Kidney tubule cell (primary cell): ENCODE data around the gene BAIAP3.

ENCODE experiments used
- DNase-seq: peaks from one replicate; pipeline ENCODE4 v3.0.0-alpha.2; 2018; ENCODE audit warnings: low spot score

BAIAP3 gene

GRCh38 chr16:1348441-1348840 is 15.0 kb downstream of the BAIAP3 start:
- no peak for DNase-seq

DNA sequence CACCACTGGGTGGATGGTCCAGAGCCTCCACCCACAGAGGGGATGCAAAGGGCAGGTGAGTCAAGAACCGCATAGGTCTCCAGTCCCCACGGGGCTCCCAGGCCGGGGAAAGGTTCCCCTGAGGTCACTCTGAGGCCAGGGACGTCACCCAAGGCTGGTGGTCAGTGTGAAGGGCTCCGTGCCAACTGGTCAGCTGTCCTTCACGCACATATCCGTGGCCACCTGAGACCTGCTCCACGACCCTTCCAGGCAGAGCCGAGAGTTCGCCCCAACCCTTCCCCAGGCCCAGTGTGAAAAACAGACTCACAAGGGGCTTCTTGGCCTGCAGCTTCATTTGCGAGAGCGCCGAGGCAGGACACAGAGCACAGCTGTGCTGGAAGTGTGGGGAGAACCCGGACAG is 15.5 kb downstream of the BAIAP3 start:
- no peak for DNase-seq

- DNase-seq: no peak
Observed at GRCh38 chr16:1349351-1349750, 15.9 kb downstream of the BAIAP3 start.

GRCh38 chr16:1349951-1350350 is 16.5 kb downstream of the BAIAP3 start:
- DNase-seq: no peak

DNA sequence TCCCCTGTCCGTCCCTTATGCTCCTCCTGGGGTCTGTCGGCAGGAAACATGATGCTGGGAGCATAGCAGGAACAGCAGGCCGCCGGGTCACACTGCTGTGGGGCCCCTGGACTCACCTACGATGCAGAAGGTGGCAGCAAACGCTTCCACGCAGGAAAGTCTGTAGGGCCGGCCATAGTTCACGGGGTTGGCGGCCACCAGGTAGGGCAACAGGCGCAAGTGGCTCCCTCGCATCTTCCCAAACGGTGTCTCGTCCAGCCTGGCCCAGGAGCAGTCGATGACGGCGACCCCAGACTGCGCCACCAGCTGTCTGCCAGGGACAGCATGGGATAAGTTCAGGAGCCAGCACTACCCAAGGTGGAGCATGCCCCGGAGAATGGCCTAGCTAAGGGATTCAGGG is 17.2 kb downstream of the BAIAP3 start:
- no peak for DNase-seq

DNA sequence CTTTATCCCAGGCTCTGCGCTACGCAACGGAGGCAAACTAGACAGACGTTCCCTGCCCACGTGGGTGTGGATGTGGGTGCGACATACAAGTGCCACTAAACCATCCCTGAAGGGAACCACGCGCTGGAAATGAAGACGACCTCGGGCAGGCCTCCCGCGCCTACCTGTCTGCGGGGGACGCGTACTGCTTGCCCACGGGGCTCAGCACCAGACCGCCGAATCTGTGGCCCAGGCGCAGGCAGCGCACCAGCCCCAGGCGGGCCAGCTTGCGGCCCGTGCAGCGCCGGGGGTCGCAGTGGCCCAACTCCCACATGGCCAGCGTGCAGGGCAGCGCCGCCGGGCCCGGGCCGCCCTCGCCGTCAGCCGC is 17.8 kb downstream of the BAIAP3 start:
- DNase-seq: no peak

DNA sequence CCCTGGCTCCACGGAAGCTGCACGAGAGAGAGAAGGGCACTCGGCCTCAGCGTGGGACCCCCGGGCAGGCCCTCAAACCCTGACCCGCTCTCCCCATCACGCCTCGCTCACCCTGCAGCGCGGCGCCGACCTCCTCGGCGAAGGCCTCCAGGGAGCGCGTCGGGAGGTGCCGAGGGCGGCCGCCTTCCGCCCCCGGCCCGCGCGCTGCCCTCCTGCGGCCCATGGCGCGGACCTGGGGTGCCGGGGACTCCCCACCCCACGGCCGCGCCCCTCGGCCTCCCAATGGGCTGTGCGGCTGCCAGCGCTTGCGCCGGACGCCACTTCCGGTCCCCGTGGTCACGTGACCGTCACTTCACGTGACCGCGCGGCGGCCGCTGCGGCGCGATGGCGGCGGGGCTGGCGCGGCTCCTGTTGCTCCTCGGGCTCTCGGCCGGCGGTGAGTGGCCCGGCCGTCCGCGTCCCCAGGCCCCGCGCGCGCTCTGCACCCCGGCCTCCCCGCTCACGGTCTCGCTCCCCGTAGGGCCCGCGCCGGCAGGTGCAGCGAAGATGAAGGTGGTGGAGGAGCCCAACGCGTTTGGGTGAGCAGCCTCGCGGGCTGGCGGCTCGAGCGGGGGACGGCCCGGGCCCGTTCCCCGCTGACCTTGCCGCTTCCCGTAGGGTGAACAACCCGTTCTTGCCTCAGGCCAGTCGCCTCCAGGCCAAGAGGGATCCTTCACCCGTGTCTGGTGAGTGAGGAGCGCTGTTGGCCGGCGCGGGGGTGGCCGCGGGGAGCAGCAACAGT is 18.3 kb downstream of the BAIAP3 start, which contains the start of the genes GNPTG and TSR3:
TSS of gene GNPTG (plus strand) at position 350 of the 781 bp plus-strand sequence. CDS start at position 385, 35 bp downstream.
TSS of gene TSR3 (minus strand) at position 297 of the 781 bp plus-strand sequence. CDS start at position 223, 74 bp downstream.
- DNase-seq: peak; percentile 89

GRCh38 chr16:1354815-1355540 is 21.5 kb downstream of the BAIAP3 start:
- no peak for DNase-seq

DNA sequence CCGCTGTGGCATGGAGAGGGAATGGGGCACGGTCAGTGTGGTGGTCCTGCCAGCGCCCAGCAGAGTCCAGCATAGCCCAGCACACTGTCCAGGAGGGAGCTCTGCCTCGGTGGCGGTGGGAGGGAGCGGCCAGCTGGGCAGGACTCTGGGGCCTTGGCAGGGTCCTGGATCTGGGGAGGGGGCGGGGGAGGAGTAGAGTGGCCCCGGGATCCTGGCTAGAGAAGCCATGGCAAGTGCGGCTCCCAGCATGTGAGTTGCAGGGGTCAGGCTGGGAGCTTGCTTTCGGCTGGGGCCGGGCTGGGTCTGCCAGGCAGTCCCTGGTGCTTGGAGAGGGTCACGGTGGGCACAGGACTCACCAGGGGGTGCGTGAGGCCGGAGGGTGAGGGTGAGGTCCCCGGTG is 22.1 kb downstream of the BAIAP3 start:
- no peak for DNase-seq

- no peak for DNase-seq
Observed at GRCh38 chr16:1356061-1356900, 22.8 kb downstream of the BAIAP3 start.

DNA sequence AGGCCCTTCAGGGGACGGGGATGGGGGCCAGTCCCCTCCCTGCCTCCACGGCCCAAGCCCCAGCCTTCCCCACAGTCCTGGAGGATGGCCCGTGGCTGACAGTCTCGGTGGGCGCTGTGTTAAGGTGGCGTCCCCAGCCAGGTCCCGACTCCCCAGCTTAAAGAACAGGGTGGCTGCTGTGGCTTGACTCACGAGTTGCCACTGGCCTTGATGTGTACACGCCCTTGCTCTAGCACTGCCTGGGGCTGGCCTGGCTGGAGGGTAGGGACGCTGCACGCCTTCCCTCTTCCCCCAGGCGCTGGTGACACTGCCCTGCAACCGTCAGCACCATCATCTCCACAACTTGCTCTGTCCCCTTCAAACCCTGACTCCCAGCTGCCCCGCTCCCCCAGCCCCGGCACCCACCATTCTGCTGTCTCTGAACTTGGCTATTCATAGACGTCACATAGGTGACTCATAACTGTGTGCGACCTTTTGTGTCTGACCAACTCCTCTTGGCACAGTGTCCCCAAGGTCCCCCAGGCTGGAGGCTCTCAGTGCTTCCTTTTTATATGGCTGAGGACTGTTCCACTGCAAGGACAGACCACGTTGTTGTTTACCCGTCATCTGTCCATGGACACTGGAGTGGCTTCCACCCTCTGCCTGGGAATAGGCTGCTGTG is 24.6 kb downstream of the BAIAP3 start:
- peak; percentile 21 for DNase-seq

- DNase-seq: no peak
Observed at GRCh38 chr16:1361685-1362360, 28.4 kb downstream of the BAIAP3 start.

- DNase-seq: peak; percentile 15
Observed at GRCh38 chr16:1362807-1363206, 29.4 kb downstream of the BAIAP3 start.

DNA sequence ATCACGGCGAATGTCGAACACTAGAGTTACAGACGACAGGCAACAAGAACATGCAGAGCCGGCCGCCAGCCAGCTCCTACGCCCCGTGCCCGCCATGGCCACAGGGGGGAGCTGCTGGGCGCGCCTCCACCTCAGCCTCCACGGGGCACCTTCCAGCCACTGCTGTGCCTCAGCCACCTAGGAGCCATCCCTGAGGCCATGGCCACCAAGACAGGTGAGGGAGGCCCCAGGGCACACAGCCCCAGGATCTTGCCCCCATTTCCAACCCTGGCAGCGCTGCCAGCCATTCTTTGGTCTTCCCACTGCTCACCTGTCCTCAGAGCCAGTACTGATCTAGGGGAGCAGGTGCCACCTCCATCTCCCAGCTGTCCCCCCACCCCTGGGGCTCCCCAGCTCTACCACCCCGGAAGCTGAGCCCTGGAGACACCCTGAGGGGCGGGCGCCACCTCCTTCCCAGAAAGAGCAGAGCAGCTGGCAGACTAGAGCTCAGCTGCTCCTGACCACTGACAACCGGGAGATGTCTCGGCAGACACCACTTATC is 30.1 kb downstream of the BAIAP3 start:
- peak; percentile 60 for DNase-seq

GRCh38 chr16:1364510-1364909 is 31.1 kb downstream of the BAIAP3 start:
- no peak for DNase-seq

- DNase-seq: no peak
Observed at GRCh38 chr16:1366060-1366711, 32.7 kb downstream of the BAIAP3 start.

DNA sequence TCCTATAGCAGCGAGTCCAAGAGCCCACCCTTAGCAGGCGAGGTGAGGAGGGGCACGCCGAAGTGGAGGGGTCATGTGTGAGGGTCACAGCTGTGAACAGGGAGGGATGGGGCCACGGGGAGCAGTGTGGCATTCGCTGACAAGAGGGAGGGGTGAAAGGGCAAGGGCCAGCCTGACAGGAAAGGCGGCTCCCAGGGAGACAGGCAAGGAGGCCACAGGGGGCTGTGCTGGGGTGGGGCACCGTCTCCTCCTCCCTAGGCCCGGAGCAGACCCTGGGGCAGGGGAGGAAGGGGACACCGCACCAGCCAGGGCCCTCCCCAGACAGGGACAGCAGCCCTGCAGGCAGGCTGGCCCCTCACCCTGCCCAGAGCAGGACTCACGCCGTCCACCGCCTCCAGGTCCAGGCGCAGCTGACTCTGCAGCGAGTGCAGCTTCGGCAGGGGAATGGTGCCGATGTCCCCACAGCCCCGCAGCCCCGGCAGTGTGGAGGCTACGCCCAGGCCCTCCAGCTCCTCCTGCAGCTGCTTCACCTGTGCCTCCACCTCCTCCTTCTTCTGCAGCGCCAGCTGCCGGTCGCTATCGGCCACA is 33.4 kb downstream of the BAIAP3 start:
- no peak for DNase-seq

DNA sequence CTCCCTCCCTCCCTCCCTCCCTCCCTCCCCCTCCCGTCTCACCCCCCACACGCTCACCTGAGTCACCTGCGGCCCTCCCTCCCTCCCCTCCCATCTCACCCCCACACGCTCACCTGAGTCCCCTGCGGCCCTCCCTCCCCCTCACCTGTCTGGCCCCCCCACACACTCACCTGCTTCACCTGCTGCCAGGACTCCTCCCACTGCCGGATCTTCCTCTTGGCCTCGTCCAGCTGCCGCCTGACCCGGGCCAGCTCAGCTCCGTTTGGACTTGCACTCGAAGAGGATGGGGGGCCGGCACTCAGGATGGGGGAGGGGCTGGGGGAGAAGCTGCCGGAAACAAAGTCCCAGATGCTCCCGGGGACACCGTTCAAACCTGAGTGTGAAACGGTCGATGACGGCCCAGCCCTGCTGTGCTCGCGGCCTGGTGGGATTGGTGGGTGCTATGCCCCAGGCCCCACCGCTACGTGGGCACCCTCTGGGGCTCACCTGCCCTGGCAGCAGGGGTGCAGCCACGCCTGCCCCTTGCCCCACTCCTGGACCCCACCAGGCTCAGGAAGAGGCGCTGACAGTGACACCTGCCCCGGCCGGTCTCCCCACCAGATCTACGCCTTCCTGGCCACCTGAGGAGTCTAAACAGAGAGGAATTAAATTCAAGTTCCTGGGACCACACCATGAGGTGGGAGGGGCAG is 34.2 kb downstream of the BAIAP3 start:
- no peak for DNase-seq
